ENCODE results near the gene GPRIN2.
"Not testable (repeated sequence)": the region's sequence is repeated elsewhere in the genome, so short reads cannot be mapped to it uniquely, and the experiment has no call there.

GPRIN2 gene

DNA sequence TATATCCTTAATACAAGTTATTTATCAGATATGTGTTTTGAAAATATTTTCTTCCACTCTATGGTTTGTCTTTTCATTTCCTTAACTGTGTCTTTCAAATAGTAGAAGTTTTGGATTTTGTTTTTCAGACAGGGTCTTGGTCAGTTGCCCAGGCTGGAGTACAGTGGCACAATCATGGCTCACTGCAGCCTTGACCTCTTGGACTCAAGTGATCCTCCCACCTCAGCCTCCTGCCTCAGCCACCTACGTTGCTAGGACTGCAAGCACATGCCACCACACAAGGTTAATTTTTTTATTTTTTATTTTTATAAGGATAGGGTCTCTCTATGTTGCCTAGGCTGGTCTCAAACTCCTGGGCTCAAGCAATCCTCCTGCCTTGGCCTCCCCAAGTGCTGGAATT lies 24.2 kb downstream of the GPRIN2 start:
- not testable (repeated sequence) for DNase-seq

GRCh38 chr10:46530249-46531186 lies 25.9 kb downstream of the GPRIN2 start:
- no peak for DNase-seq

DNA sequence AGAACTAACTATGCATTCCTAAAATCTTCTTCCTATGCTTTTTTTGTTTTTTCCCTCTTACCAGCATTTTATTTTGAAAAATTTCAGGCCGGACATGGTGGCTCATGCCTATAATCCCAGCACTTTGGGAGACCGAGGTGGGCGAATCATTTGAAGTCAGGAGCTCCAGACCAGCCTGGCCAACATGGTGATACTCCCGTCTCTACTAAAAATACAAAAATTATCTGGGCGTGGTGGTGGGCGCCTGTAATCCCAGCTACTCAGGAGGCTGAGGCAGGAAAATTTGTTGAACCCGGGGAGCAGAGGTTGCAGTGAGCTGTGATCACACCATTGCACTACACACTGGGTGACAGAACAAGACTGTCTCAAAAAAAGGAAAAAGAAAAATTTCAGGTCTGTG lies 26.7 kb downstream of the GPRIN2 start:
- not testable (repeated sequence) for DNase-seq

DNA sequence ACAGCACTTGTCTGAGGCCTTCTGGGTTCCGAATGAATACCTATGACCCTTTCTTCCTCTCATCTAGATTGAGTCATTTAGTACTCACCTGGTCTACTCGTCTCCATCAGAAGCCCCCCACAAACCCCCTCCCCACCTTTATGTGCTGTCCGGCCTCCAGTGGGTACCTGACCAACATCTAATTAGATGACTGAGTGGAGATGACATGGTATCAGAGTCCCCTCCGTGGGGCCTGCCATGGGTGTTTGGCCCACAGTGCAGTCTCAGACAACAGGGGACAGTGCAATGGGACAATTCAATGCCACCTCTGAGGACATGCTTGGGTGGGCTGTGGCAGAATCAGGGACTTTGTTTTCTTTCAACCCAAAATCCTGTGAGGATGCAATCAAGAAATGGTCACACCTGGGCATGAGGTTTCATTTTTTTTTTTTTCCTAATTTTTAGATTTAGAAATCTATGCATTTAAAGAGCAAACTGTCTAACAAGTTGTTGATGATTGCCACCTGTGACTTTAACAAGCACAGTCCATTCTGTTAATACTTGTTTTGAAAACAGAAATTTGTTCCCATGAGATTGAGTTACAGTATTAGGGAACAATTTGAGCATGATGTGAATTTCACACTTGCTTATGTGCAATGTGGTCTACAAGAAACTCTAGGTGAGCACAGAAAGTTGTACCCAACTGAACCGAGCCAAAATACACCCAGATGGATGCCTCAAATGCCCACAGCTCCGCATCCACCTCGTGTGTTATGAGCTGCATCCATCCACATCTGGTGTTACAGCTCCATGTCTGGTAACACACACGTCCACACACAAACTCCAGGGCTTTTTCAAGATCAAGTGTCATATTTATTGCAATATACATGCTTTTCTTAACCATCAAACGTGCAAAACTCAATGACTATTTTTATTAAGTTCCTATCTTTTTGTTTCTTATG lies 27.5 kb downstream of the GPRIN2 start:
- DNase-seq: no peak

- DNase-seq: no peak
Observed at GRCh38 chr10:46528171-46528671, 28.2 kb downstream of the GPRIN2 start.

DNA sequence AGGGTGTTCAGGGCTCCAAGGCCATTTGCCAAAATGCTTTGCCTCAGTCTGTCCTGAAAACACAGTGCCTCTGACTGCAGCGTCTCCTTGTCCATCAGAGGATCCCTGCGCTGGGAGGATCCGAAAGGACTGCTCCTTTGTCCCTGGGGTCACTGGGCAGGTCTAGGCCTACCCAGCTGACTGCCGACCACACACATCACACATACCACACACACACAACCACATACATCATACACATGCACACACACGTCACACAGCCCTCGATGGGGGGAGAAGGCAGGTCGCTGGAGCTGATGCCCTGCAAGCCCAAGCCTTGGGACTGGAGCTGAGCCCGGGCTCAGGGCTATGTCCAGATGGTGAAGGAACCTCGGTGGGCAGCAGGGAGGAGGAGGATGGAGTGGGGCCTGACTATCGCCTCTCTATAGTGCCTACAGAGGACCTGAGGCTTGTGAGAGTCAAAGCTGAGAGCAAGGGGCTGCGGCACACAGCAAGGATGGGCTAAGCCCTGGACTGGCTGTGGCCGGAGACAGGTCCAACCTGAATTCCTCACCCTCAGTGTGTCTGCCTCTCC lies 29.1 kb downstream of the GPRIN2 start:
- DNase-seq: no peak

DNA sequence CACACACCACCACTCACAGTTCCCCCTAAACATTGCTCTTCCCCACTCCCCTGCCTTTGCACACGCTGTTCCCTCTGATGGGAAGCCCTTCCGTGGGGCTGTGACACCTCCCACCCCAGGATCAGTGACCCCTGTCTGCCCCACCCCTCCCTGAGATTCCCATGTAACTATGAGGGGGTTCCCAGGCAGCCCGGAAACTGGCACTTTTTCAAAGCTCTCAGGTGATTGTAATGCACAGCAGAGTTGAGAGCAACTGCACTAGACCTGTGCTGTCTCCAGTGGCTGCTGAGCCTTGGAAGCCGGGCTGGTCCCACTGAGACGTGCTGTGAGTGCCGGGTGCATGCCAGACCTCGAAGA lies 29.8 kb downstream of the GPRIN2 start:
- DNase-seq: no peak

- no peak for DNase-seq
Observed at GRCh38 chr10:46525824-46526681, 30.4 kb downstream of the GPRIN2 start.

DNA sequence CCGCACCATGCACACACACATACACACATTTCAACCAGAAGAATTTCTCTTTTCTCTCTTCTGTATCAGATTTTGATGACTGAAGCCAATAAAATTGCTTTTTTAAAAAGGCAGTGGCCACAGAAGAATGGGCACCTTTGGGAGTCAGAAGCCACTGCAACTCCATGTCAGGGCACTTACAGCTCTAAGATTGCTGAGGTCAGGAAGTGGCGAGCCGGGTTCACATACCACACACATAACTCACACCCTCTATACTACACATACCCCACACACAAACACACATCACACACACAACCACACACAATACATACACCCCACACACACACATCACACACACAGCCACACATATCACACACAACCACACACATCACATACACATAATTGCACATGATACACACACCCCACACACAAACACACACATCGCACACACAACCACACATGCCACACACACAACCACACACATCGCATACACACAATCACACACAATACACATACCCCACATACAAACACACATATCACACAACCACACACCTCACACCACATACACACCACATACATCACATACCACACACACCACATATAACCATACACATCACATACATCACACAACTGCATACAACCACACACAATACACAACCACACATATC lies 31.2 kb downstream of the GPRIN2 start:
- no peak for DNase-seq

DNA sequence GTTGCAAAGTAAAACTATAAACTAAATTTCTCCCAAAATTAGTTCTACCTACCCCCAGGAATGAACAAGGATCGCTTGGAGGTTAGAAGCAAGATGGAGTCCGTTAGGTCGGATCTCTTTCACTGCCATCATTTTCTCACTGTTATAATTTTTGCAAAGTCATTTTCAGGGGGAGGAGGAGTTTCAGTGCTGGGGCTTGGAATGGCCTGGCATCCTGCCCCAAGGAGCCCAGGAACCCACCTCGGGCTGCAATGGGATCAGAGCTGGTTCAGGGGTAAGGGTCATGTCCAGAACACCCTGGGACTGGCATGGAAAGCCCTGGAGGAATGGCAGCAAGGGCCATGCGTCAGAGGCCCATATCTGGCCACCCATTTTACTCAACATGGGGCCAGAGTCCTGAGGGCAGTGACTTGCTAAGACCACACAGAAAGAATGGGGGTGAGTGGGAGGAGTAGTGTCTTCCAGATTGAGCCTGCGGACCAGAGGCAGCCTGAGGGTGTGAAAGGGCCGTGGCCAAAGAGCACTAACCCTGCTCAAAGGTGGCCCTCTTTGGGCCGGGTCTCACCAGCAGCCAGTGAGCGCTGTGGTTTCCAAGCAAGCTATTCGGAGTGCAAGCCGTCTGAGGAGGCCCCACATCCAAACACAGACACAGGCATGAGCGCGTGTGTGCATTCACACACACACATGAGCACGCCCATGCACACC lies 31.8 kb downstream of the GPRIN2 start:
- no peak for DNase-seq

DNA sequence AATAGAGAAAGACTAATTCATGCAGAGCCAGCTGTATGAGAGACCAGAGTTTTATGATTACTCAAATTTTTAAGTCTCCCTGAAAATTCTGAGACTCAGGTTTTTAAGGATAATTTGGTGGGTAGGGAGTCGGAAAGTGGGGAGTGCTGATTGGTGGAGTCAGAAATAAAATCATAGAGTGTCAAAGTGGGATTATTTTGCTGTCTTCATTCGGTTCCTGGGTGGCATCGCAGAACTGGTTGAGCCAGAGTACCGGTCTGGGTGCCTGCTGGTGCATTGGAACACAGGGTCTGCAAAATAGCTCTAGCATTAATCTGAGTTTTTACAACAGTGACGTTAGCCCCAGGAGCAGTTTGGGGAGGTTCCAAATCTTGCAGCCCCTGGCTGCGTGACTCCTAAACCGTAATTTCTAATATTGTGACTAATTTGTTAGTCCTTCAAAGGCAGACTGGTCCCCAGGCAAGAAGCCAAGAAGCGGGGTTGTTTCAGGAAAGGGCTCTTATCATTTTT lies 32.4 kb downstream of the GPRIN2 start:
- no peak for DNase-seq

- DNase-seq: no peak
Observed at GRCh38 chr10:46523119-46523961, 33.1 kb downstream of the GPRIN2 start.

DNA sequence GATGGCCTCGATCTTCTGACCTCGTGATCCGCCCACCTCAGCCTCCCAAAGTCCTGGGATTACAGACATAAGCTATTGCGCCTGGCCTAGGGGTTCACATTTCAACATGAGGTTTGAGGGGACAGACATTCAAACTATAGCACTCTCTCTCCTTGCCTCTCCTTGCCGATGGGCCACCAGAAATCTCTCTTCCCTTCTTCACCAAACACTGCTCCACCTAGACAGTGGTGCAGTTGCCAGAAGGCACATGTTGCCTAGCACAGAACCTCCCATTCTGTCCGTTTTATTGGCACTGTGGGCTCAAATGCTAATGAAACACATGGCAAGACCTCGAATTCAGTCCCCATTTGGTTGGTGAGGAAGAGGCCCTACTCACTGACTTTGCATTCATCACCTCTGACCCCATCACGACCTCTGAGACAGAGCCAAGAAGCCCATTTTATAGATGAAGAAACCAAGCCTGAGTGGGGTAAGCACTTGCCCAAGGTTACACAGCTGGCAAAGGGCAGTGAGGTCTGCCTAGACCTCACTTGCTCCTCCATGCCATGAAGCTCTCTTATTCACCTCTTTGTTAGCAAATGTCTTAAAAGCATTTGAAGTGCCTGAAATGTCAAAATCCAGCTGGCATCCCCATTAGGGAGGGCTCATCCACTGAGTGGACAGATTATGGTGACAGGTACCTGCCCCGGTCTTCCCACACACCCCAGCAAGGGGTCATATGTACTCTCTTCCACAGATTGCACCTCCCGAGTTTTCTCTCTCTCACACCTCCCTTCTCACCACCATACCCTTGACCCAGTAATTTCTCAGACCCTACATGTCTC lies 34.0 kb downstream of the GPRIN2 start:
- no peak for DNase-seq

DNA sequence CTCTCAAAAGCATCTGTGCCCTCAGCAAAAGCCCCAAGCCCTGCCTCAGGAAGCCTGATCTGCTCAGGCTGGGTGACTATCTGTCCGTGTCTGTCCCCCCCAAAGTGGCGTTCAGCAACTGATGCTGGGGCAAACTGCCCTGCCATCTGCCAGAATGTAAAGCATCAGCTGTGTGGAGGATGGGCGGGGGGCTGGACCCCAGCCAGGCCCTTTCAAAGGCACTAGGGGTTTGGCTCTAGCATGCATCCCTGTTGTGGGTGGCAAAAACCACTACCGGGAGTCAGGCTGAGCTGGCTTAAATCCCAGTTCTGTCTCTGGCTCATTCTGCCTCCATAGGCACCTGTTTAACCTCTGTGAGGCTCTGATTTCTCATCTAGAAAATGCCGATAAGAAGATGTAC lies 35.5 kb downstream of the GPRIN2 start:
- no peak for DNase-seq

DNA sequence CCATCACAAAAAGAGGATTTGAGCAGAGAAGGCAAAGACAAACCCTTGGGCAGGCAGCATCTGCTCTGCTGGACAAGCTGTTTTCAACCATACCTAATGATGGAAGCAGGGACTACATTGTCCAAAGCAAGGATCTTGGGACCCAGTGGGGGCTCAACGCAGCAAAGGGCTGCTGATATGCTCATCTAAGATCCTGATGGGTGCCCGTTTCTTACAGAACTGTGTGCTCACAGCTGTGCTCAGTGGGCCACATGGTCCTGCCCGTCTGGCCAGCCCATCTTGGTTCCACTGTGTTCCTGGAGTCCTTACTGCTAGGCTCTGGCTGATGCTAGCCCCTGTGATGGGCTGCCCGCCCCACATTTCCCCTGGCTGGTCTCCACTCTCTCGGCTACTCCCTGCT lies 36.1 kb downstream of the GPRIN2 start:
- DNase-seq: no peak

DNA sequence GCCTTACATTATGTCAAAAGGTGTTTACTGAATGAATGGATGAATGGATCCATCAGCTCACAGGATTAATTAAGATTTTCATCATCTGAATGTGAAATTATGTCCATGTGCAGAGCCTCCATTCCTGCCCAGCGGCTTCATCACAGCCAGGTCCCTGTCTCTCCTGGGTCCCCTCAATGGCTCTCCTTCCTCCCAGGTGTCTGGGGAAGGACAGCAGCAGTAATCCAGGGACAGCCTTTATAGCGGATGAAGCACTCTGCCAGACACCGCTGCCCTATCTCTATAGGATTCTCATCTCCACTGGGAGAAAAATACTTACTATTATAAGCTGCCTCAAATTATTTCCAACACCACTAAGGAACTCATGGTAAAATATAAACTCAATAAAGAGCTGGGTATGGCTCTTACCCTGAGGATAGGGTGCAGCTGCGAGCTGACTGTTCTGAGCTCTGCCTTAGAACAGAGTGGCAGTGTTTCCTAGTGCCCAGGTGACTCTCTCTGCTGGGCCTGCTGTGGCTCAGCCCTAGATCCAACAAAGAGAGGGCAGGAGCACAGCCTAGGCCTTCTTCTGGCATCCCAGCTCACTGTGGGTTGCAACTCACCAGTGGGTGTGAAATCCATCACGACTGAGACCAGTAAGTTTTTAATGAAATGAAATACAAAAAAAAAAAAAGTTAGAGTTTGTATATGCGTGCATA lies 38.3 kb downstream of the GPRIN2 start:
- DNase-seq: no peak

GRCh38 chr10:46517541-46517940 lies 38.9 kb downstream of the GPRIN2 start:
- DNase-seq: no peak
